NCI-H2196 (cell line): ENCODE data around the gene ALG14.

ENCODE experiments used
- DNase-seq: peaks from one replicate; lab custom pipeline; 2025; ENCODE audit not compliant: unreplicated experiment; lab: John Stamatoyannopoulos, UW

The ALG14 gene

GRCh38 chr1:94986783-94987182, 86.0 kb downstream of the ALG14 start:
- DNase-seq, result no peak

GRCh38 chr1:94983171-94983739, 89.5 kb downstream of the ALG14 start:
- DNase-seq, result no peak

GRCh38 chr1:94982398-94982797, 90.4 kb downstream of the ALG14 start:
- DNase-seq, result no peak

- no peak for DNase-seq
These were observed 91.2 kb downstream of the ALG14 start for GRCh38 chr1:94981575-94981973.

GRCh38 chr1:94980582-94981574, 91.9 kb downstream of the ALG14 start:
- no peak for DNase-seq

GRCh38 chr1:94979656-94980581, 92.8 kb downstream of the ALG14 start:
- no peak for DNase-seq

GRCh38 chr1:94979131-94979530, 93.6 kb downstream of the ALG14 start:
- DNase-seq, result no peak

- DNase-seq, result no peak
These were observed 94.3 kb downstream of the ALG14 start for GRCh38 chr1:94978401-94978800.

- DNase-seq, result no peak
These were observed 95.7 kb downstream of the ALG14 start for GRCh38 chr1:94976971-94977548.

GRCh38 chr1:94974824-94975223, 97.9 kb downstream of the ALG14 start:
- no peak for DNase-seq

GRCh38 chr1:94974241-94974640, 98.5 kb downstream of the ALG14 start:
- no peak for DNase-seq

- no peak for DNase-seq
These were observed 99.3 kb downstream of the ALG14 start for GRCh38 chr1:94973309-94973922.

- DNase-seq, result no peak
These were observed 101.2 kb downstream of the ALG14 start for GRCh38 chr1:94971491-94971924.

GRCh38 chr1:94970783-94971182, 102.0 kb downstream of the ALG14 start:
- no peak for DNase-seq

GRCh38 chr1:94969137-94969536, 103.6 kb downstream of the ALG14 start:
- no peak for DNase-seq

GRCh38 chr1:94966033-94966432, 106.7 kb downstream of the ALG14 start:
- DNase-seq, result no peak

- DNase-seq, result no peak
These were observed 108.9 kb downstream of the ALG14 start for GRCh38 chr1:94963864-94964263.

- DNase-seq, result no peak
These were observed 110.1 kb downstream of the ALG14 start for GRCh38 chr1:94962409-94963265.

GRCh38 chr1:94961988-94962387, 110.8 kb downstream of the ALG14 start:
- DNase-seq, result no peak

GRCh38 chr1:94961582-94961981, 111.2 kb downstream of the ALG14 start:
- no peak for DNase-seq
